GM23338 (cell line): Measurements from ENCODE around the gene MAD1L1. TPM values are rescaled to one million over a fixed set of nuclear protein-coding genes. Genes with fewer than 3 reads are reported as not detected.

ENCODE experiments used
- ATAC-seq: fragments of 200-7000 bp; cut with Tn5 transposase; 3 replicates; pipeline ENCODE4 v1.9.1; 2020
- DNase-seq: peaks from one replicate; pipeline ENCODE4 v3.0.0-alpha.2; 2015; ENCODE audit warnings: low spot score
- H2AFZ ChIP-seq: fragments of 200-600 bp; sonication (generic); 2 replicates; pipeline ENCODE4 v1.8.0; 2016; ENCODE audit warnings: antibody characterized with exemption, mild to moderate bottlenecking, moderate library complexity
- H3F3A ChIP-seq: fragments of 200-600 bp; sonication (generic); replicated peaks from 2 replicates; pipeline ENCODE4 v1.8.0; 2017; ENCODE audit warnings: antibody characterized with exemption, mixed run types, low read depth
- H3K27ac ChIP-seq: fragments of 200-600 bp; sonication (generic); 2 replicates; pipeline ENCODE4 v1.6.1; 2016; ENCODE audit warnings: low read depth
- H3K27me3 ChIP-seq: fragments of 200-600 bp; sonication (generic); 2 replicates; pipeline ENCODE4 v1.8.0; 2016; ENCODE audit warnings: mild to moderate bottlenecking, mixed run types, moderate library complexity; ENCODE audit not compliant: insufficient read depth
- H3K36me3 ChIP-seq: fragments of 200-600 bp; sonication (generic); 2 replicates; pipeline ENCODE4 v1.8.0; 2016; ENCODE audit warnings: mild to moderate bottlenecking; ENCODE audit not compliant: insufficient read depth
- H3K4me1 ChIP-seq: fragments of 200-600 bp; sonication (generic); 2 replicates; pipeline ENCODE4 v1.8.0; 2016; ENCODE audit warnings: mild to moderate bottlenecking, moderate library complexity; ENCODE audit not compliant: insufficient read depth
- H3K4me2 ChIP-seq: fragments of 200-600 bp; sonication (generic); 2 replicates; pipeline ENCODE4 v1.7.1; 2017; ENCODE audit warnings: mixed run types
- H3K4me3 ChIP-seq: fragments of 200-600 bp; sonication (generic); 2 replicates; pipeline ENCODE4 v1.6.1; 2016; ENCODE audit warnings: mixed run types
- H3K79me2 ChIP-seq: fragments of 200-600 bp; sonication (generic); replicated peaks from 2 replicates; pipeline ENCODE4 v1.8.0; 2017; ENCODE audit warnings: mild to moderate bottlenecking; ENCODE audit not compliant: insufficient read depth
- H3K9me2 ChIP-seq: fragments of 200-600 bp; sonication (generic); 2 replicates; pipeline ENCODE4 v1.8.0; 2017; ENCODE audit not compliant: insufficient read depth
- H4K20me1 ChIP-seq: fragments of 200-600 bp; sonication (generic); replicated peaks from 2 replicates; pipeline ENCODE4 v1.8.0; 2017; ENCODE audit warnings: mild to moderate bottlenecking; ENCODE audit not compliant: insufficient read depth
- H3K27ac Mint-ChIP-seq: 2 replicates; pipeline ENCODE4 v1.8.0; 2020; ENCODE audit warnings: inconsistent platforms, mild to moderate bottlenecking, moderate library complexity, mixed read lengths
- H3K27me3 Mint-ChIP-seq: 3 replicates; pipeline ENCODE4 v1.8.0; 2022; ENCODE audit warnings: low read depth, mild to moderate bottlenecking, moderate library complexity, mixed read lengths, inconsistent platforms; ENCODE audit not compliant: insufficient read depth, poor library complexity
- H3K36me3 Mint-ChIP-seq: 3 replicates; pipeline ENCODE4 v1.8.0; 2021; ENCODE audit warnings: low read depth, mild to moderate bottlenecking, inconsistent platforms, moderate library complexity, mixed read lengths
- H3K4me1 Mint-ChIP-seq: 3 replicates; pipeline ENCODE4 v1.8.0; 2020; ENCODE audit warnings: mild to moderate bottlenecking, inconsistent platforms, mixed read lengths
- H3K4me3 Mint-ChIP-seq: 3 replicates; pipeline ENCODE4 v1.8.0; 2021; ENCODE audit warnings: moderate library complexity, mild to moderate bottlenecking, inconsistent platforms, mixed read lengths
- H3K9me3 Mint-ChIP-seq: 3 replicates; pipeline ENCODE4 v1.8.0; 2020; ENCODE audit warnings: moderate library complexity, mild to moderate bottlenecking, inconsistent platforms, mixed read lengths
- CREB1 ChIP-seq: fragments of 250-450 bp; sonication (Bioruptor Pico); IDR thresholded peaks from 2 replicates; pipeline ENCODE4 v1.5.0; 2020; ENCODE audit warnings: low read depth, mild to moderate bottlenecking, moderate library complexity
- EZH2 ChIP-seq: fragments of 200-600 bp; sonication (generic); IDR thresholded peaks from one replicate; pipeline ENCODE4 v1.8.0; 2017; ENCODE audit warnings: antibody characterized with exemption, mild to moderate bottlenecking, low read depth; ENCODE audit not compliant: unreplicated experiment
- STAT1 ChIP-seq: IDR thresholded peaks from one replicate; pipeline ENCODE4 v1.6.1; 2016; ENCODE audit warnings: antibody characterized with exemption; ENCODE audit not compliant: unreplicated experiment
- ZNF114 ChIP-seq: fragments of 250-450 bp; sonication (Bioruptor Pico); IDR thresholded peaks from 2 replicates; pipeline ENCODE4 v1.5.0; 2020; ENCODE audit warnings: mild to moderate bottlenecking, moderate library complexity
- polyA plus RNA-seq: library from polyadenylated mRNA; unstranded; fragments of >200 nt; fragmentation: Nextera tagmentation; extraction: Ambion mirVana; gene quantifications from 2 replicates; pipeline ENCODE4 v1.2.1, GENCODE V29; 2016
- total RNA-seq: library from RNA; depleted of rRNA; stranded (reverse); fragments of >200 nt; shearing (Covaris generic); gene quantifications from 2 replicates; pipeline ENCODE4 v1.2.3, GENCODE V29; 2014
- TF ChIP-seq, protein P1 (sequence below), 2 experiments: fragments of 200-600 bp in 1 of 2; sonication (generic) in 1 of 2; conservative IDR thresholded peaks; 2 replicates each; pipeline versions ENCODE4 v1.5.1 to v1.6.1; 2016 to 2017; ENCODE audit warnings: antibody characterized with exemption in 2 of 2, low read depth in 2 of 2, mild to moderate bottlenecking in 2 of 2, moderate library complexity in 1 of 2
- TF ChIP-seq, protein P2 (sequence below): fragments of 250-450 bp; sonication (Bioruptor Pico); IDR thresholded peaks from 2 replicates; pipeline ENCODE4 v1.5.0; 2020; ENCODE audit warnings: mild to moderate bottlenecking, moderate library complexity
- TF ChIP-seq, protein P3 (sequence below): IDR thresholded peaks from one replicate; pipeline ENCODE4 v1.6.1; 2018; ENCODE audit warnings: antibody characterized with exemption; ENCODE audit not compliant: unreplicated experiment

MAD1L1 gene
- total and polyA plus RNA-seq, 2 experiments from 2014 or later: 40.3 to 59.3 TPM

DNA sequence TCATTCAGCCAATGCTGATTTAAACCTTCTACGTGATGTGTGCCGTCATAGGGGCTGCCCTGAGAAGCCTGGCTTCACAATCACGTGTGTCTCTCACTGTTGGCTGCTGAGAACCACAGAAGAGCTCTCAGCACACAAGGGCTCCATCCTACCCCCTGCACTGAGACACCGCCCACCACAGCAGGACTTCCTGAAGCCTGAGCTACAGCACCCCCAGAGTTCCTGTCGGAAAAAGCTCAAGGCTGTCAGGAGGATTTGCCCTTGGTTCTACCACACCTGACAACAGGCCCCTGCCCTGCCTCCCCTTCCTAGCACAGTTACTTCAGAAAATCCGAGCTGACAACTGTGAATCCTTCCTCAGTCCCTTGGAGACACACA lies 191.9 kb downstream of the MAD1L1 start:
- ATAC-seq: peak; percentile 45
- no peaks in the 10 kb centered on the region; the same call in none of the 2 replicates for H4K20me1 ChIP-seq
- 0 out of 2 replicates have a peak, but pooled peaks cover 6% of the 10 kb centered on the region for H3K79me2 ChIP-seq
- Mint-ChIP-seq H3K4me1 (peaks cover 27% of the 10 kb centered on the region), H3K27me3 (peaks cover 8% of the 10 kb centered on the region), H3K9me3 (peaks cover 6% of the 10 kb centered on the region; the same call in 2 of the 3 replicates), H3K4me3 (no peak overlapping the region), H3K27ac (no peak overlapping the region; the same call in none of the 2 replicates), H3K36me3 (peaks cover 20% of the 10 kb centered on the region)
- no peak overlapping the region for H2AFZ ChIP-seq
- H3K4me2 ChIP-seq: no peak overlapping the region
- DNase-seq: no peak
- H3K36me3 ChIP-seq: no peaks in the 10 kb centered on the region
- H3K9me2 ChIP-seq: no peaks in the 10 kb centered on the region
- TF ChIP-seq EZH2 (no peak), STAT1 (no peak), ZNF114 (CRISPR knock-in tag) (no peak), CREB1 (CRISPR knock-in tag) (no peak)
- TF ChIP-seq, protein P1, sequence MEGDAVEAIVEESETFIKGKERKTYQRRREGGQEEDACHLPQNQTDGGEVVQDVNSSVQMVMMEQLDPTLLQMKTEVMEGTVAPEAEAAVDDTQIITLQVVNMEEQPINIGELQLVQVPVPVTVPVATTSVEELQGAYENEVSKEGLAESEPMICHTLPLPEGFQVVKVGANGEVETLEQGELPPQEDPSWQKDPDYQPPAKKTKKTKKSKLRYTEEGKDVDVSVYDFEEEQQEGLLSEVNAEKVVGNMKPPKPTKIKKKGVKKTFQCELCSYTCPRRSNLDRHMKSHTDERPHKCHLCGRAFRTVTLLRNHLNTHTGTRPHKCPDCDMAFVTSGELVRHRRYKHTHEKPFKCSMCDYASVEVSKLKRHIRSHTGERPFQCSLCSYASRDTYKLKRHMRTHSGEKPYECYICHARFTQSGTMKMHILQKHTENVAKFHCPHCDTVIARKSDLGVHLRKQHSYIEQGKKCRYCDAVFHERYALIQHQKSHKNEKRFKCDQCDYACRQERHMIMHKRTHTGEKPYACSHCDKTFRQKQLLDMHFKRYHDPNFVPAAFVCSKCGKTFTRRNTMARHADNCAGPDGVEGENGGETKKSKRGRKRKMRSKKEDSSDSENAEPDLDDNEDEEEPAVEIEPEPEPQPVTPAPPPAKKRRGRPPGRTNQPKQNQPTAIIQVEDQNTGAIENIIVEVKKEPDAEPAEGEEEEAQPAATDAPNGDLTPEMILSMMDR (conservative IDR thresholded peaks at IDR 0.05; ENCODE audit: low read depth in 2 of 2): no peak; a peak in 1 of 4 replicates
- TF ChIP-seq, protein P2, sequence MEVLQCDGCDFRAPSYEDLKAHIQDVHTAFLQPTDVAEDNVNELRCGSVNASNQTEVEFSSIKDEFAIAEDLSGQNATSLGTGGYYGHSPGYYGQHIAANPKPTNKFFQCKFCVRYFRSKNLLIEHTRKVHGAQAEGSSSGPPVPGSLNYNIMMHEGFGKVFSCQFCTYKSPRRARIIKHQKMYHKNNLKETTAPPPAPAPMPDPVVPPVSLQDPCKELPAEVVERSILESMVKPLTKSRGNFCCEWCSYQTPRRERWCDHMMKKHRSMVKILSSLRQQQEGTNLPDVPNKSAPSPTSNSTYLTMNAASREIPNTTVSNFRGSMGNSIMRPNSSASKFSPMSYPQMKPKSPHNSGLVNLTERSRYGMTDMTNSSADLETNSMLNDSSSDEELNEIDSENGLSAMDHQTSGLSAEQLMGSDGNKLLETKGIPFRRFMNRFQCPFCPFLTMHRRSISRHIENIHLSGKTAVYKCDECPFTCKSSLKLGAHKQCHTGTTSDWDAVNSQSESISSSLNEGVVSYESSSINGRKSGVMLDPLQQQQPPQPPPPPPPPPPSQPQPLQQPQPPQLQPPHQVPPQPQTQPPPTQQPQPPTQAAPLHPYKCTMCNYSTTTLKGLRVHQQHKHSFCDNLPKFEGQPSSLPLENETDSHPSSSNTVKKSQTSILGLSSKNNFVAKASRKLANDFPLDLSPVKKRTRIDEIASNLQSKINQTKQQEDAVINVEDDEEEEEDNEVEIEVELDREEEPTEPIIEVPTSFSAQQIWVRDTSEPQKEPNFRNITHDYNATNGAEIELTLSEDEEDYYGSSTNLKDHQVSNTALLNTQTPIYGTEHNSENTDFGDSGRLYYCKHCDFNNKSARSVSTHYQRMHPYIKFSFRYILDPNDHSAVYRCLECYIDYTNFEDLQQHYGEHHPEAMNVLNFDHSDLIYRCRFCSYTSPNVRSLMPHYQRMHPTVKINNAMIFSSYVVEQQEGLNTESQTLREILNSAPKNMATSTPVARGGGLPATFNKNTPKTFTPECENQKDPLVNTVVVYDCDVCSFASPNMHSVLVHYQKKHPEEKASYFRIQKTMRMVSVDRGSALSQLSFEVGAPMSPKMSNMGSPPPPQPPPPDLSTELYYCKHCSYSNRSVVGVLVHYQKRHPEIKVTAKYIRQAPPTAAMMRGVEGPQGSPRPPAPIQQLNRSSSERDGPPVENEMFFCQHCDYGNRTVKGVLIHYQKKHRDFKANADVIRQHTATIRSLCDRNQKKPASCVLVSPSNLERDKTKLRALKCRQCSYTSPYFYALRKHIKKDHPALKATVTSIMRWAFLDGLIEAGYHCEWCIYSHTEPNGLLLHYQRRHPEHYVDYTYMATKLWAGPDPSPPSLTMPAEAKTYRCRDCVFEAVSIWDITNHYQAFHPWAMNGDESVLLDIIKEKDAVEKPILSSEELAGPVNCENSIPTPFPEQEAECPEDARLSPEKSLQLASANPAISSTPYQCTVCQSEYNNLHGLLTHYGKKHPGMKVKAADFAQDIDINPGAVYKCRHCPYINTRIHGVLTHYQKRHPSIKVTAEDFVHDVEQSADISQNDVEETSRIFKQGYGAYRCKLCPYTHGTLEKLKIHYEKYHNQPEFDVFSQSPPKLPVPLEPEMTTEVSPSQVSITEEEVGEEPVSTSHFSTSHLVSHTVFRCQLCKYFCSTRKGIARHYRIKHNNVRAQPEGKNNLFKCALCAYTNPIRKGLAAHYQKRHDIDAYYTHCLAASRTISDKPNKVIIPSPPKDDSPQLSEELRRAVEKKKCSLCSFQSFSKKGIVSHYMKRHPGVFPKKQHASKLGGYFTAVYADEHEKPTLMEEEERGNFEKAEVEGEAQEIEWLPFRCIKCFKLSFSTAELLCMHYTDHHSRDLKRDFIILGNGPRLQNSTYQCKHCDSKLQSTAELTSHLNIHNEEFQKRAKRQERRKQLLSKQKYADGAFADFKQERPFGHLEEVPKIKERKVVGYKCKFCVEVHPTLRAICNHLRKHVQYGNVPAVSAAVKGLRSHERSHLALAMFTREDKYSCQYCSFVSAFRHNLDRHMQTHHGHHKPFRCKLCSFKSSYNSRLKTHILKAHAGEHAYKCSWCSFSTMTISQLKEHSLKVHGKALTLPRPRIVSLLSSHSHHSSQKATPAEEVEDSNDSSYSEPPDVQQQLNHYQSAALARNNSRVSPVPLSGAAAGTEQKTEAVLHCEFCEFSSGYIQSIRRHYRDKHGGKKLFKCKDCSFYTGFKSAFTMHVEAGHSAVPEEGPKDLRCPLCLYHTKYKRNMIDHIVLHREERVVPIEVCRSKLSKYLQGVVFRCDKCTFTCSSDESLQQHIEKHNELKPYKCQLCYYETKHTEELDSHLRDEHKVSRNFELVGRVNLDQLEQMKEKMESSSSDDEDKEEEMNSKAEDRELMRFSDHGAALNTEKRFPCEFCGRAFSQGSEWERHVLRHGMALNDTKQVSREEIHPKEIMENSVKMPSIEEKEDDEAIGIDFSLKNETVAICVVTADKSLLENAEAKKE (CRISPR knock-in tag): no peak
- TF ChIP-seq, protein P3, sequence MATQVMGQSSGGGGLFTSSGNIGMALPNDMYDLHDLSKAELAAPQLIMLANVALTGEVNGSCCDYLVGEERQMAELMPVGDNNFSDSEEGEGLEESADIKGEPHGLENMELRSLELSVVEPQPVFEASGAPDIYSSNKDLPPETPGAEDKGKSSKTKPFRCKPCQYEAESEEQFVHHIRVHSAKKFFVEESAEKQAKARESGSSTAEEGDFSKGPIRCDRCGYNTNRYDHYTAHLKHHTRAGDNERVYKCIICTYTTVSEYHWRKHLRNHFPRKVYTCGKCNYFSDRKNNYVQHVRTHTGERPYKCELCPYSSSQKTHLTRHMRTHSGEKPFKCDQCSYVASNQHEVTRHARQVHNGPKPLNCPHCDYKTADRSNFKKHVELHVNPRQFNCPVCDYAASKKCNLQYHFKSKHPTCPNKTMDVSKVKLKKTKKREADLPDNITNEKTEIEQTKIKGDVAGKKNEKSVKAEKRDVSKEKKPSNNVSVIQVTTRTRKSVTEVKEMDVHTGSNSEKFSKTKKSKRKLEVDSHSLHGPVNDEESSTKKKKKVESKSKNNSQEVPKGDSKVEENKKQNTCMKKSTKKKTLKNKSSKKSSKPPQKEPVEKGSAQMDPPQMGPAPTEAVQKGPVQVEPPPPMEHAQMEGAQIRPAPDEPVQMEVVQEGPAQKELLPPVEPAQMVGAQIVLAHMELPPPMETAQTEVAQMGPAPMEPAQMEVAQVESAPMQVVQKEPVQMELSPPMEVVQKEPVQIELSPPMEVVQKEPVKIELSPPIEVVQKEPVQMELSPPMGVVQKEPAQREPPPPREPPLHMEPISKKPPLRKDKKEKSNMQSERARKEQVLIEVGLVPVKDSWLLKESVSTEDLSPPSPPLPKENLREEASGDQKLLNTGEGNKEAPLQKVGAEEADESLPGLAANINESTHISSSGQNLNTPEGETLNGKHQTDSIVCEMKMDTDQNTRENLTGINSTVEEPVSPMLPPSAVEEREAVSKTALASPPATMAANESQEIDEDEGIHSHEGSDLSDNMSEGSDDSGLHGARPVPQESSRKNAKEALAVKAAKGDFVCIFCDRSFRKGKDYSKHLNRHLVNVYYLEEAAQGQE: no peak
- no peaks in the 10 kb centered on the region for H3F3A ChIP-seq
- no peak overlapping the region for H3K4me3 ChIP-seq
- 0 out of 2 replicates have a peak overlapping the region, but pooled peaks have one; percentile 32 for H3K27ac ChIP-seq
- H3K4me1 ChIP-seq: no peaks in the 10 kb centered on the region
- no peaks in the 10 kb centered on the region for H3K27me3 ChIP-seq
